Fibroblast of lung (primary cell): Measurements from ENCODE around the gene NSMF. TPM values are rescaled to one million over a fixed set of nuclear protein-coding genes. Genes with fewer than 3 reads are reported as not detected.

Experiments
- DNase-seq, 2 donors: peaks; one replicate each; pipeline versions ENCODE4 v3.0.0 to v3.0.0-alpha.2; 2010; ENCODE audit warnings: low read depth in 2 of 2
- H2AFZ ChIP-seq: 2 replicates; pipeline ENCODE4 v1.5.1; 2012; ENCODE audit warnings: low read length, control low read depth, inconsistent platforms
- H3K27ac ChIP-seq: 2 replicates; pipeline ENCODE4 v1.5.1; 2011; ENCODE audit warnings: low read length, control low read depth; ENCODE audit not compliant: insufficient read depth
- H3K27me3 ChIP-seq: 2 replicates; pipeline ENCODE4 v1.5.1; 2011; ENCODE audit warnings: mild to moderate bottlenecking, low read length; ENCODE audit not compliant: control insufficient read depth, insufficient read depth
- H3K36me3 ChIP-seq: 2 replicates; pipeline ENCODE4 v1.5.1; 2011; ENCODE audit warnings: low read length; ENCODE audit not compliant: control insufficient read depth, insufficient read depth
- H3K4me1 ChIP-seq: 2 replicates; pipeline ENCODE4 v1.5.1; 2011; ENCODE audit warnings: low read length; ENCODE audit not compliant: control insufficient read depth, insufficient read depth; ENCODE audit errors: extremely low read depth
- H3K4me2 ChIP-seq: 2 replicates; pipeline ENCODE4 v1.5.1; 2011; ENCODE audit warnings: low read length, control low read depth; ENCODE audit not compliant: insufficient read depth; ENCODE audit errors: extremely low read depth
- H3K4me3 ChIP-seq, 4 experiments: fragments of 200-600 bp in 1 of 4; sonication (generic) in 1 of 4; replicated peaks in 1 of 4; 2 replicates each; pipeline ENCODE4 v1.5.1; 2011 to 2016; ENCODE audit warnings: low read length in 4 of 4, low read depth in 3 of 4, mild to moderate bottlenecking in 3 of 4, control low read depth in 2 of 4, inconsistent platforms in 1 of 4, mixed read lengths in 1 of 4; ENCODE audit not compliant: insufficient read depth in 1 of 4; ENCODE audit errors: control extremely low read depth in 1 of 4
- H3K79me2 ChIP-seq: 2 replicates; pipeline ENCODE4 v1.5.1; 2012; ENCODE audit warnings: mild to moderate bottlenecking, low read length, inconsistent platforms; ENCODE audit not compliant: control insufficient read depth, insufficient read depth
- H3K9ac ChIP-seq: 2 replicates; pipeline ENCODE4 v1.5.1; 2011; ENCODE audit warnings: mild to moderate bottlenecking, low read length, control low read depth; ENCODE audit not compliant: insufficient read depth
- H3K9me3 ChIP-seq: 2 replicates; pipeline ENCODE4 v1.5.1; 2012; ENCODE audit warnings: low read depth, low read length; ENCODE audit not compliant: control insufficient read depth, insufficient read depth
- H4K20me1 ChIP-seq: 2 replicates; pipeline ENCODE4 v1.5.1; 2011; ENCODE audit warnings: low read length; ENCODE audit not compliant: control insufficient read depth, insufficient read depth; ENCODE audit errors: extremely low read depth
- EZH2 ChIP-seq: IDR thresholded peaks from 2 replicates; pipeline ENCODE4 v1.5.1; 2012; ENCODE audit warnings: low read length, control low read depth, mild to moderate bottlenecking; ENCODE audit errors: missing control alignments
- polyA plus RNA-seq, 2 donors: library from polyadenylated mRNA; depleted of rRNA in 1 of 2; stranded (reverse) in 1 of 2; unstranded in 1 of 2; fragments of >200 nt; gene quantifications; 2 replicates each; pipeline ENCODE4 v1.2.1, GENCODE V29; 2011 to 2012; ENCODE audit warnings: missing spikeins in 1 of 2
- total RNA-seq: library from RNA; depleted of rRNA; stranded (reverse); fragments of >200 nt; gene quantifications from 2 replicates; pipeline ENCODE4 v1.2.1, GENCODE V29; 2014
- TF ChIP-seq, protein P1 (sequence below), 2 donors: IDR thresholded peaks in 1 of 2; conservative IDR thresholded peaks in 1 of 2; 1 replicate in 1 of 2; 2 replicates in 1 of 2; pipeline ENCODE4 v1.5.1; 2011 to 2012; ENCODE audit warnings: low read length in 2 of 2, control low read depth in 1 of 2, inconsistent platforms in 1 of 2, low read depth in 1 of 2, mild to moderate bottlenecking in 1 of 2

Gene NSMF
- total and polyA plus RNA-seq, 2 donors (not counting 1 experiment from before 2014, with no cell fraction given): 13.4 to 15.0 TPM

DNA sequence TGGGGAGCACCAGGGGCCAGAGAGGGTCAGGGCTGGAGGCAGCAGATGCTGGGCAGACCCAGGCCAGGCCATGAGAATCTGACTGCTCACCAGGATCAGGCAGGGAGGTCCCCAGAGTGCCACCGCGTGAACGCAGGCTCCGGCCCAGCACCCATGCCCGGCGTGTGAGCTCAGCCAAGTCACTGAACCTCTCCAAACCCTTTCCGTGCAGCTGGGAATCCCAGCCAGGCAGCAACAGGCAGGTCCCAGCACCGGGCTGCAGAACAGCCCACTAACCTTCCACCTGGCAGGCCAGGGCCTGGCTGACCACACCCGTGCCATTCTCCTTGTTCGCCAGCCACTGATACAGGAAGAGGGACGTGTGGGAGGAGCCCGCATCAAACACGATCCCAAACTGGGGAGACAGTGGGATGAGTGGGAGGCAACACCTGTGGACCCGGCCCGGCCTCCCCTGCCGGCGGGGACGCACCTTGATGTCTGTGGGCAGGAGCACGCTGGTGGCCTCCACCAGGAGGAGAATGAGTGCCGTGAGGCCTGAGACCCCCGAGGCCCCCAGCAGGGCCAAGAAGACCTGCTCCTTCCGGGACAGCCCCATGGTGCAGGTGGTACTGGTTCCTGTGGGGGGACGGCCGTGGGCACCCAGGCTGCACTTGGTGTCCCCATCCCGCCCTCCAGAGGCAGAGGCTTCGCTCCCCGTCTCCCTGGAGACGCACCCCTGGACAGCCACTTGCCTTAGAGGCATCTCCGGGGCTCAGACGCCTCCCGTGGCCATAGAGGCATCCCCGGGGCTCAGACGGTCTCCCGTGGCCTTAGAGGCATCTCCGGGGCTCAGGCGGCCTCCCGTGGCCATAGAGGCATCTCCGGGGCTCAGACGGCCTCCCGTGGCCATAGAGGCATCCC is 21.2 kb downstream of the NSMF start:
- Histone ChIP-seq H3K36me3 (no peaks in the 10 kb centered on the region), H3K27ac (no peak overlapping the region), H3K27me3 (no peaks in the 10 kb centered on the region), H3K79me2 (no peaks in the 10 kb centered on the region), H4K20me1 (no peaks in the 10 kb centered on the region), H3K4me2 (no peak overlapping the region), H3K4me1 (no peaks in the 10 kb centered on the region), H3K9me3 (no peaks in the 10 kb centered on the region), H3K9ac (no peak overlapping the region), H3K4me3 (no peak overlapping the region), H2AFZ (no peak overlapping the region)
- TF ChIP-seq, protein P1, sequence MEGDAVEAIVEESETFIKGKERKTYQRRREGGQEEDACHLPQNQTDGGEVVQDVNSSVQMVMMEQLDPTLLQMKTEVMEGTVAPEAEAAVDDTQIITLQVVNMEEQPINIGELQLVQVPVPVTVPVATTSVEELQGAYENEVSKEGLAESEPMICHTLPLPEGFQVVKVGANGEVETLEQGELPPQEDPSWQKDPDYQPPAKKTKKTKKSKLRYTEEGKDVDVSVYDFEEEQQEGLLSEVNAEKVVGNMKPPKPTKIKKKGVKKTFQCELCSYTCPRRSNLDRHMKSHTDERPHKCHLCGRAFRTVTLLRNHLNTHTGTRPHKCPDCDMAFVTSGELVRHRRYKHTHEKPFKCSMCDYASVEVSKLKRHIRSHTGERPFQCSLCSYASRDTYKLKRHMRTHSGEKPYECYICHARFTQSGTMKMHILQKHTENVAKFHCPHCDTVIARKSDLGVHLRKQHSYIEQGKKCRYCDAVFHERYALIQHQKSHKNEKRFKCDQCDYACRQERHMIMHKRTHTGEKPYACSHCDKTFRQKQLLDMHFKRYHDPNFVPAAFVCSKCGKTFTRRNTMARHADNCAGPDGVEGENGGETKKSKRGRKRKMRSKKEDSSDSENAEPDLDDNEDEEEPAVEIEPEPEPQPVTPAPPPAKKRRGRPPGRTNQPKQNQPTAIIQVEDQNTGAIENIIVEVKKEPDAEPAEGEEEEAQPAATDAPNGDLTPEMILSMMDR (conservative IDR thresholded peaks at IDR 0.05 in 1 of 2, IDR thresholded peaks at IDR 0.05 in 1 of 2; ENCODE audit: low read depth in 1 of 2, low read length in 2 of 2): no peak
- TF ChIP-seq EZH2: no peak
- no peak for DNase-seq

DNA sequence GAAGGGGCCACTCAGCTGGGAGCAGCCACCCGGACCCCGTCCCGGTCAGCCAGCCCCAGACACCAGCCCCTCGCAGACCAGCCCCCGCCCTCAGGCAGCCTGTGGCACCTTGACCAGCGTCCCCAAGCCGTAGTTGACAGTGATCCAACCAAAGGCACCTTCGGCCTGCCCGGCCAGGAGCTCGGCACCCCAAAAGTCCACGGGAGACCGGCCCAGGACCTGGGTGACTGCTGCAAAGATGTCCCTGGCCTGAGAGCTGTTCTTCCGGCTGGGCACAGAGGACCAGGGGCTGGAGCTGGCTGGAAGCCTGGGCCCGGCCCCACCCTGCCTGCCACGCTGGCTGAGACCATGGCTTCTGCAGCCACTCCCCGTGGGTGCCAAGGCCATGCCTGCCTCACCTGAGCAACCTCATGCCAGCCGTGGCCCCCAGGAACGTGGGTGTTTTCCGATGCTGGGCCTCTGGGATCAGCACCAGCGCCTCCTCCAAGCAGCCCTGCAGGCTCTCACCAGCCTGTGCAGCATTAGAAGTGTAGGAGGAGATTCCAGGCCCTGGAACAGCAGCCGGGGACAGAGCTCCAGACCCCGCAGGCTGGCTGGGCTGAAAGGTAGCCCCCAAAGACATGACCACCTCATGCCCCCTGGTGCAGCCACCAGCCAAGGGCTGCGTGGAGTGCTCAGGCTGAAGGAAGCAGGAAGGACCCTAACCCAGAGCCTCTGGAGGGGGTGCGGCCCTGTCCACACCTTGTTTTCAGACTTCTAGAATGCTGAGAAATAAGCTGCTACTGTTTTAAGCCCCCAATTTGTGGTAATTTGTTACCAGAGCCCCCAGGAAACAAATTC is 22.2 kb downstream of the NSMF start:
- no peaks in the 10 kb centered on the region for H3K27me3 ChIP-seq
- no peak overlapping the region for H3K27ac ChIP-seq
- no peak overlapping the region for H2AFZ ChIP-seq
- H3K79me2 ChIP-seq: no peaks in the 10 kb centered on the region
- TF ChIP-seq, protein P1 (conservative IDR thresholded peaks at IDR 0.05 in 1 of 2, IDR thresholded peaks at IDR 0.05 in 1 of 2; ENCODE audit: low read depth in 1 of 2, low read length in 2 of 2): no peak
- TF ChIP-seq EZH2: no peak
- no peaks in the 10 kb centered on the region for H3K36me3 ChIP-seq
- no peaks in the 10 kb centered on the region for H4K20me1 ChIP-seq
- DNase-seq: no peak
- H3K9ac ChIP-seq: no peak overlapping the region
- no peak overlapping the region for H3K4me2 ChIP-seq
- no peaks in the 10 kb centered on the region for H3K9me3 ChIP-seq
- no peak overlapping the region for H3K4me3 ChIP-seq
- H3K4me1 ChIP-seq: no peaks in the 10 kb centered on the region
